ENCODE results near the gene SPP1.

SPP1 gene

DNA sequence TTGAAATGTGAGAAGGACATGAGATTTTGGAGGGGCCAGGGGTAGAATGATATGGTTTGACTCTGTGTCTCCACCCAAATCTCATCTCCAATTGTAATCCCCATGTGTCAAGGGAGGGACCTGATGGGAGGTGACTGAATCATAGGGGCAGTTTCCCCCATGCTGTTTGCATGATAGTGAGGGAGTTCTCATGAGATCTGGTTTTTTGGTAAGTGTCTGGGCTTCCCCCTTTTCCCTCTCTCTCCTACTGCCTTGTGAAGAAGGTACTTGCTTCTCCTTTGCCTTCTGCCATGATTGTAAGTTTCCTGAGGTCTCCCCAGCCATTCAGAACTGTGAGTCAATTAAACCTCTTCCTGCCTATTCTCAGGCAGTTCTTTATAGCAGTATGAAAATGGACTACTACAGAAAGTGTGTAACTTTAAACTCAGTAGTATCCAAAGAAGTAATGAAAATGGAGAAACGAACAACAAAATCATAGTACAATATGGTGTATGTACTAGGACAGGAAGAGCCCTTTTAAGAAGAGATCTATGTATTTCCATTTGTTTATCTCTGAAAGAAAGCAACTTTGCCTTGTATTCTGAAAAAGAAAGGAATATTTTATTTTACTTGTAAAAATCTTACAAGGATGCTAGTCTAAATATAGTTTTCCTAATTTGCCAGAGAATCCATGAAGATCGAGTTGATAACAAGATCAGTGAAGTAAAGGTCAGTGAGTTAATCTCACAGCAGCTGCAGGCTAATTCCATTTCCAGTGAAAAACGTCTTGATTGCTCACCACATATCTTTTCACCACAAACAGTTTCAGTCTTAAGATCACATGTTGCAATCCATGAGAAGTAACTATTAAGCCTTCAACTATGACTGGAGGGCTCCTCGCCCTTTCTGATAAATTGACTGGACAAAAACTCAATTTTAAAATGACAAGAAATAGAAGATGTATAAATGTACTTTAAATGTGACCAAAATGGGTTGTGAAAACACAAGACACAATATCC lies 52.4 kb downstream of the SPP1 start:
- no peak overlapping the region for H3K4me3 Mint-ChIP-seq
- H3K4me1 Mint-ChIP-seq = peaks cover 22% of the 10 kb centered on the region
- H3K9me3 Mint-ChIP-seq = peaks cover 12% of the 10 kb centered on the region
- H3K27ac Mint-ChIP-seq = peak overlapping the region; percentile 7 to 37 (median 27)
- peaks cover 71% of the 10 kb centered on the region for H3K36me3 Mint-ChIP-seq (ENCODE audit: low read depth)
- TF ChIP-seq, protein P1, sequence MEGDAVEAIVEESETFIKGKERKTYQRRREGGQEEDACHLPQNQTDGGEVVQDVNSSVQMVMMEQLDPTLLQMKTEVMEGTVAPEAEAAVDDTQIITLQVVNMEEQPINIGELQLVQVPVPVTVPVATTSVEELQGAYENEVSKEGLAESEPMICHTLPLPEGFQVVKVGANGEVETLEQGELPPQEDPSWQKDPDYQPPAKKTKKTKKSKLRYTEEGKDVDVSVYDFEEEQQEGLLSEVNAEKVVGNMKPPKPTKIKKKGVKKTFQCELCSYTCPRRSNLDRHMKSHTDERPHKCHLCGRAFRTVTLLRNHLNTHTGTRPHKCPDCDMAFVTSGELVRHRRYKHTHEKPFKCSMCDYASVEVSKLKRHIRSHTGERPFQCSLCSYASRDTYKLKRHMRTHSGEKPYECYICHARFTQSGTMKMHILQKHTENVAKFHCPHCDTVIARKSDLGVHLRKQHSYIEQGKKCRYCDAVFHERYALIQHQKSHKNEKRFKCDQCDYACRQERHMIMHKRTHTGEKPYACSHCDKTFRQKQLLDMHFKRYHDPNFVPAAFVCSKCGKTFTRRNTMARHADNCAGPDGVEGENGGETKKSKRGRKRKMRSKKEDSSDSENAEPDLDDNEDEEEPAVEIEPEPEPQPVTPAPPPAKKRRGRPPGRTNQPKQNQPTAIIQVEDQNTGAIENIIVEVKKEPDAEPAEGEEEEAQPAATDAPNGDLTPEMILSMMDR (IDR thresholded peaks at IDR 0.05; ENCODE audit: unreplicated experiment in 3 of 3) = no peak
- peaks cover 4% of the 10 kb centered on the region for H3K27me3 Mint-ChIP-seq (ENCODE audit: low read depth)

DNA sequence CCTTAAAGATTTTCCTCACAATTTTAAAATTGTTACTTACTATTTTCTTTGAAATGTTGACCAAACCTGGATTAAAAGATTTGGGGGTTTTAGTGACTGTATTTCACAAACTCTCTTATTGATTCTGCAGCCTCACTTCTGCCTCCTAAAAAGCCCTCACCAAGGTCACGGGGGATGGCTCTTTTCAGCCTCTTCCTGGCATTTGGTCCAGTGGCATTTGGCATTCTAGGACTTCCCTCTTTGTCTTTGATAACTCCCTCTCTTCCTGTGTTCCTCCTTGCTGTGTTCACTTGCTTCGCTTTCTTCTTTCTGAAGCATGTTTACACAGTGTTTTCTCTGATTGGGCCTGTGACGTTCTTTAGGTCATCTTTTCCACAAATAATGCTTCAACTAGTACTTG lies 53.4 kb downstream of the SPP1 start:
- TF ChIP-seq, protein P1 (IDR thresholded peaks at IDR 0.05; ENCODE audit: unreplicated experiment in 3 of 3) = no peak
- no peak overlapping the region for H3K27ac Mint-ChIP-seq
- H3K9me3 Mint-ChIP-seq = peaks cover 12% of the 10 kb centered on the region
- H3K27me3 Mint-ChIP-seq (ENCODE audit: low read depth) = peaks cover 4% of the 10 kb centered on the region
- peaks cover 22% of the 10 kb centered on the region for H3K4me1 Mint-ChIP-seq
- no peak overlapping the region for H3K4me3 Mint-ChIP-seq
- H3K36me3 Mint-ChIP-seq (ENCODE audit: low read depth) = peaks cover 64% of the 10 kb centered on the region

DNA sequence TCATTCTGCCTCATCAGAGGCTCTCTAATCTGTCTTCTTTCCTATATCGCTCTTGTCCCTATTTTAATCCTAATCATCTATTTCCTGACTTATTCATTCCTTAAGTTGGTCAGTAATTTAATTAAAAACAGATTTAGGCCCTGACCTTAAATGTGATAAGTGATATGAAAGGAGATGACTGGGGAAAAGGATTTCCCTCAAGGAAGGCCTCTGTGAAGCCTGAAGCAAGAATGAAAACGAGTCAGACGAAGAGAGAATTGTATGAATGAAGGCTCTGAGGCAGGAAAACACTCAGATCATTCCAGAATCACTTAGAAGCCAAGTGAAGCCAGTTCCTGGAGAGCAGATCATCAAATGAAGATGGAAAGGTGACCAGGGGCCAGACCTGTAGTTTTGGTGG lies 54.0 kb downstream of the SPP1 start:
- Mint-ChIP-seq H3K4me3 (no peak overlapping the region), H3K36me3 (ENCODE audit: low read depth) (peaks cover 58% of the 10 kb centered on the region), H3K27me3 (ENCODE audit: low read depth) (peaks cover 4% of the 10 kb centered on the region), H3K4me1 (peaks cover 22% of the 10 kb centered on the region), H3K27ac (no peak overlapping the region), H3K9me3 (peaks cover 12% of the 10 kb centered on the region)
- TF ChIP-seq, protein P1 (IDR thresholded peaks at IDR 0.05; ENCODE audit: unreplicated experiment in 3 of 3) = no peak

DNA sequence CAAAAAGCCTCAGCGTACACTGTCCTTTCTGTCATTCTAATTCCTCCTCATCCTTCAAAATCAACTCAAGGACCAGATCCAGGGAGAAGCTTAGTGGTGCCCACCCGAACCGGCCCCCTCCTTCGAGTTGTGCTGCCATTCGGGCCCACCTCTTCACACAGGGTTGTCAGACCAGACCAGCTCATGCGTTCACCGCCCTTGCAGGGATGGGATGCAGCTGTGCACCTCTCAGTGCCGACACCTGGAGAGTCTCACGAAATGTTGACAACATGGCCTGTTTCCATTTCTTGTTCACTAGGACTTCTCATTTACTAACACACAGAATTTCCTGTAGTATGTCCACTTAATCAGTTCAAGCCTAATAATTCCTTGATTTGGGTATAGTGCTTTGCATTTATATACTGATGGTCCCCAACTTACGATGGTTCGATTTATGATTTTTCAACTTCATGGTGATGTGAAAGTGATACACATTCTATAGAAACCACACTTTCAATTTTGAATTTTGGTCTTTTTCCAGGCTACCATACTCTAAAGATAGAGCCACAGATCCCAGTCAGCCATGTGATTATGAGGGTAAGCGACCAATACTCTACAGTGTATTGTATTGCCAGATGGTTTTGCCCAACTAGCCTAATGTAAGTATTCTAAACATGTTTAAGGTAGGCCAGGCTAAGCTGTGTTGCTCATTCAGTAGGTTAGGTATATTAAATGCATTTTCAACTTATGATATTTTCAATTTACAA lies 55.2 kb downstream of the SPP1 start:
- Mint-ChIP-seq H3K27me3 (ENCODE audit: low read depth) (peaks cover 4% of the 10 kb centered on the region), H3K4me1 (peaks cover 22% of the 10 kb centered on the region), H3K9me3 (peaks cover 10% of the 10 kb centered on the region), H3K27ac (no peak overlapping the region), H3K4me3 (no peak overlapping the region), H3K36me3 (ENCODE audit: low read depth) (peaks cover 54% of the 10 kb centered on the region)
- TF ChIP-seq, protein P1 (IDR thresholded peaks at IDR 0.05; ENCODE audit: unreplicated experiment in 3 of 3) = no peak

All from nephron (organoid).